H1 (cell line): ENCODE measurements around the gene SEC22C. TPM values are rescaled to one million over a fixed set of nuclear protein-coding genes. Genes with fewer than 3 reads are reported as not detected.

Source experiments
- CTCF ChIP-seq, 3 experiments: IDR thresholded peaks; 1 replicate in 2 of 3; 2 replicates in 1 of 3; pipeline versions ENCODE4 v1.5.1 to v1.6.1; 2011; ENCODE audit warnings: low read length in 3 of 3, mild to moderate bottlenecking in 3 of 3, inconsistent platforms in 2 of 3, low read depth in 1 of 3, moderate library complexity in 1 of 3; ENCODE audit not compliant: insufficient read depth in 1 of 3; ENCODE audit errors: control extremely low read depth in 1 of 3
- TAF1 ChIP-seq: IDR thresholded peaks from 2 replicates; pipeline ENCODE4 v1.6.1; 2011; ENCODE audit warnings: mild to moderate bottlenecking, low read depth, low read length
- polyA plus RNA-seq, 7 experiments: library from polyadenylated mRNA; depleted of rRNA in 3 of 7; stranded (reverse) in 5 of 7; unstranded in 2 of 7; fragments of >200 nt in 5 of 7; fragments of 200-250 nt in 2 of 7; gene quantifications; 1 replicate in 5 of 7; 2 replicates in 1 of 7; 4 replicates in 1 of 7; pipeline versions ENCODE4 v1.2.1 to v1.2.3, GENCODE V29; 2011 to 2013; ENCODE audit warnings: missing spikeins in 2 of 7, mixed read lengths in 2 of 7
- total RNA-seq: library from RNA; stranded (reverse); fragmentation: NEBNext Ultra II Directional; extraction: Animal tissue kit (Norgen Biotek cat#: 25700); gene quantifications from 2 replicates; pipeline ENCODE4 v1.2.1, GENCODE V29; 2021
- TF ChIP-seq, protein P1 (sequence below): IDR thresholded peaks from 2 replicates; pipeline ENCODE4 v1.6.1; 2011; ENCODE audit warnings: low read length, improper control_type of control experiment

SEC22C gene
- total and polyA plus RNA-seq, 2 of the 8 experiments (the other 6 are each of a cell fraction or from before 2014, with no cell fraction given) = 23.4 to 38.3 TPM

DNA sequence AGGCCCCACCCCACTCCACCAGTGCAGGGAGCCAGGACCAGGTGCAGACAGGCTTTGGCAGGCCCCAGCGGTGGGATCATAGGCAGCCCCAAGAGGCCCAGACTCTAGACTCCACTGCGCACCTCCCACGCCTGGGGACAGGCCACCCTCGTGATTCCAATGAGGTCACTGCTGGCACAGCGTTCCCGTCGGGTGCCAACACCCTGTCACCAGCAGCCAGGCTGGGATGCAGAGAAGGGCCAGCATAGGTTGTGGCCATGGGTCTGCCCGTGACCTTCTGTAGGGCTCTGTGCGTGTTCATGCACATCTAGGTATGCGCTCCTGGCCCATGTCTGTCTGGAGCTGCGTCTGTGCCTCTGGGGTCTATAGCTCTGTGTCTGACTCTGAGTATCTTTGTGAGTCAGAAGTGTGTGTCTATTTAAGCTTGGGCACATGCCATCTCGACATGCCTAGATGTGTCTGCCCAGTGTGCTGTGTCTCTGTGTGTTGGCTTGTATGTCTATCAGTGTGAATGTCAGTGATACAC lies 66.3 kb downstream of the SEC22C start (continued):
- TF ChIP-seq, protein P1, sequence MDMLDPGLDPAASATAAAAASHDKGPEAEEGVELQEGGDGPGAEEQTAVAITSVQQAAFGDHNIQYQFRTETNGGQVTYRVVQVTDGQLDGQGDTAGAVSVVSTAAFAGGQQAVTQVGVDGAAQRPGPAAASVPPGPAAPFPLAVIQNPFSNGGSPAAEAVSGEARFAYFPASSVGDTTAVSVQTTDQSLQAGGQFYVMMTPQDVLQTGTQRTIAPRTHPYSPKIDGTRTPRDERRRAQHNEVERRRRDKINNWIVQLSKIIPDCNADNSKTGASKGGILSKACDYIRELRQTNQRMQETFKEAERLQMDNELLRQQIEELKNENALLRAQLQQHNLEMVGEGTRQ = no peak
- TF ChIP-seq CTCF (IDR thresholded peaks at IDR 0.05; ENCODE audit: control extremely low read depth in 1 of 3, insufficient read depth in 1 of 3, low read depth in 1 of 3, low read length in 3 of 3) (no peak), TAF1 (no peak)
